HL-60 (cell line): Measurements from ENCODE around the gene CUTA.
A peak's percentile ranks its signal among the peaks of the same experiment; 100 is the strongest.
"Not testable (repeated sequence)": the region's sequence is repeated elsewhere in the genome, so short reads cannot be mapped to it uniquely, and the experiment has no call there.

Experiments used
- DNase-seq, 2 experiments: peaks; one replicate each; pipeline ENCODE4 v3.0.0-alpha.2; 2010 to 2020; ENCODE audit warnings: low read depth in 1 of 2, low spot score in 1 of 2
- H3K27ac ChIP-seq: fragments of 250-450 bp; sonication (Bioruptor Pico); replicated peaks from 2 replicates; pipeline ENCODE4 v1.5.1; 2020; ENCODE audit warnings: mild to moderate bottlenecking, moderate library complexity
- H3K27me3 ChIP-seq: fragments of 250-450 bp; sonication (Bioruptor Pico); 2 replicates; pipeline ENCODE4 v1.5.1; 2021; ENCODE audit warnings: mild to moderate bottlenecking, moderate library complexity; ENCODE audit not compliant: insufficient read depth, poor library complexity, severe bottlenecking
- H3K4me3 ChIP-seq: replicated peaks from 2 replicates; pipeline ENCODE4 v1.5.1; 2011; ENCODE audit warnings: mild to moderate bottlenecking, control low read depth, low read length; ENCODE audit not compliant: insufficient read depth
- CTCF ChIP-seq: IDR thresholded peaks from one replicate; pipeline ENCODE4 v1.5.1; 2011; ENCODE audit warnings: low read length, control low read depth, inconsistent platforms; ENCODE audit not compliant: insufficient read depth
- GABPA ChIP-seq: IDR thresholded peaks from 2 replicates; pipeline ENCODE4 v1.6.1; 2012; ENCODE audit warnings: low read depth
- POLR2AphosphoS5 ChIP-seq: IDR thresholded peaks from 2 replicates; pipeline ENCODE4 v1.6.1; 2012; ENCODE audit warnings: low read depth
- REST ChIP-seq: IDR thresholded peaks from 2 replicates; pipeline ENCODE4 v1.6.1; 2012; ENCODE audit warnings: low read depth; ENCODE audit not compliant: insufficient replicate concordance
- SPI1 ChIP-seq: IDR thresholded peaks from 2 replicates; pipeline ENCODE4 v1.6.1; 2012; ENCODE audit warnings: low read depth, mild to moderate bottlenecking, borderline replicate concordance

Gene CUTA

GRCh38 chr6:33375143-33375671 lies 42.7 kb downstream of the CUTA start:
- no peak overlapping the region for H3K4me3 ChIP-seq
- H3K27me3 ChIP-seq: no peaks in the 10 kb centered on the region
- DNase-seq: peak; percentile 54 to 71
- TF ChIP-seq CTCF (no peak), SPI1 (no peak), GABPA (no peak), REST (no peak), POLR2AphosphoS5 (no peak)
- no peak overlapping the region; the same call in 1 of the 2 replicates for H3K27ac ChIP-seq

- Histone ChIP-seq H3K4me3 (no peak overlapping the region), H3K27ac (no peak overlapping the region; the same call in 1 of the 2 replicates), H3K27me3 (no peaks in the 10 kb centered on the region)
- DNase-seq: no peak
- TF ChIP-seq SPI1 (no peak), CTCF (no peak), GABPA (no peak), REST (no peak), POLR2AphosphoS5 (no peak)
Observed at GRCh38 chr6:33373960-33374910, 43.7 kb downstream of the CUTA start.

- TF ChIP-seq REST: no peak
- Histone ChIP-seq H3K4me3 (no peak overlapping the region), H3K27me3 (no peaks in the 10 kb centered on the region), H3K27ac (no peak overlapping the region; the same call in 1 of the 2 replicates)
- peak in 1 of 2 experiments; percentile 21 for DNase-seq
Observed at GRCh38 chr6:33372526-33373123, 45.3 kb downstream of the CUTA start.

GRCh38 chr6:33371901-33372300 lies 46.0 kb downstream of the CUTA start:
- H3K27me3 ChIP-seq, H3K4me3 ChIP-seq, H3K27ac ChIP-seq, DNase-seq: not testable (repeated sequence)

GRCh38 chr6:33367715-33368025 lies 50.2 kb downstream of the CUTA start:
- H3K27me3 ChIP-seq, H3K27ac ChIP-seq, H3K4me3 ChIP-seq, DNase-seq: not testable (repeated sequence)
